ENCODE results near the gene POP4. TPM values are rescaled to one million over a fixed set of nuclear protein-coding genes. Genes with fewer than 3 reads are reported as not detected.

Gene POP4
- total RNA-seq, 4 donors from 2014 or later = 35.4 to 76.8 (median 62.6) TPM

- H3K36me3 ChIP-seq = peaks cover 52% of the 10 kb centered on the region
- 74% methylated on average over 9 of the region's 16 CpGs for WGBS
- no peaks in the 10 kb centered on the region for H3K27me3 ChIP-seq
- H3K27ac ChIP-seq = no peak overlapping the region
- H3K4me3 ChIP-seq = no peak overlapping the region
- DNase-seq (ENCODE audit: low spot score in 2 of 2) = no peak
- H3K9me3 ChIP-seq = no peaks in the 10 kb centered on the region
- no peak for TF ChIP-seq POLR2AphosphoS5 (IDR thresholded peaks at IDR 0.05)
- no peak for TF ChIP-seq CTCF (IDR thresholded peaks at IDR 0.05)
- no peak for TF ChIP-seq POLR2A (IDR thresholded peaks at IDR 0.05)
- no peak for TF ChIP-seq EP300 (IDR thresholded peaks at IDR 0.05)
- H3K4me1 ChIP-seq = no peaks in the 10 kb centered on the region
Observed at GRCh38 chr19:29616541-29616940, 10.5 kb downstream of the POP4 start.

GRCh38 chr19:29617366-29618266 is 11.5 kb downstream of the POP4 start:
- peaks cover 42% of the 10 kb centered on the region for H3K36me3 ChIP-seq
- TF ChIP-seq POLR2A (IDR thresholded peaks at IDR 0.05) (no peak), CTCF (IDR thresholded peaks at IDR 0.05) (no peak), EP300 (IDR thresholded peaks at IDR 0.05) (no peak), POLR2AphosphoS5 (IDR thresholded peaks at IDR 0.05) (no peak)
- H3K27me3 ChIP-seq = no peaks in the 10 kb centered on the region
- H3K4me3 ChIP-seq = no peak overlapping the region
- no peaks in the 10 kb centered on the region for H3K9me3 ChIP-seq
- DNase-seq (ENCODE audit: low spot score in 2 of 2) = no peak
- H3K27ac ChIP-seq = no peak overlapping the region
- WGBS = 81% methylated on average over 13 of the region's 16 CpGs
- no peaks in the 10 kb centered on the region for H3K4me1 ChIP-seq

- Histone ChIP-seq H3K27me3 (no peaks in the 10 kb centered on the region), H3K4me3 (no peak overlapping the region), H3K4me1 (no peaks in the 10 kb centered on the region), H3K27ac (no peak overlapping the region), H3K36me3 (peaks cover 33% of the 10 kb centered on the region), H3K9me3 (no peaks in the 10 kb centered on the region)
- TF ChIP-seq POLR2AphosphoS5 (IDR thresholded peaks at IDR 0.05) (no peak), CTCF (IDR thresholded peaks at IDR 0.05) (no peak), EP300 (IDR thresholded peaks at IDR 0.05) (no peak), POLR2A (IDR thresholded peaks at IDR 0.05) (no peak)
- DNase-seq (ENCODE audit: low spot score in 2 of 2) = no peak
- WGBS = 92% methylated on average over 7 of the region's 7 CpGs
Observed at GRCh38 chr19:29618434-29618833, 12.4 kb downstream of the POP4 start.

- 57% methylated on average over 5 of the region's 7 CpGs for WGBS
- Histone ChIP-seq H3K27me3 (no peaks in the 10 kb centered on the region), H3K4me3 (no peak overlapping the region), H3K27ac (no peak overlapping the region), H3K36me3 (peaks cover 29% of the 10 kb centered on the region), H3K9me3 (no peaks in the 10 kb centered on the region), H3K4me1 (no peaks in the 10 kb centered on the region)
- TF ChIP-seq EP300 (IDR thresholded peaks at IDR 0.05) (no peak), POLR2A (IDR thresholded peaks at IDR 0.05) (no peak), POLR2AphosphoS5 (IDR thresholded peaks at IDR 0.05) (no peak), CTCF (IDR thresholded peaks at IDR 0.05) (no peak)
- no peak for DNase-seq (ENCODE audit: low spot score in 2 of 2)
Observed at GRCh38 chr19:29618871-29619270, 12.8 kb downstream of the POP4 start.

GRCh38 chr19:29620931-29621351 is 14.9 kb downstream of the POP4 start:
- DNase-seq (ENCODE audit: low spot score in 2 of 2) = no peak
- Histone ChIP-seq H3K4me1 (no peaks in the 10 kb centered on the region), H3K36me3 (peaks cover 8% of the 10 kb centered on the region), H3K4me3 (no peak overlapping the region), H3K9me3 (no peaks in the 10 kb centered on the region), H3K27me3 (no peaks in the 10 kb centered on the region), H3K27ac (no peak overlapping the region)
- 63% methylated on average over 15 of the region's 15 CpGs for WGBS
- no peak for TF ChIP-seq POLR2A (IDR thresholded peaks at IDR 0.05)
- no peak for TF ChIP-seq EP300 (IDR thresholded peaks at IDR 0.05)

All from suprapubic skin (tissue), 4 donors.